GM21717 (cell line): Measurements from ENCODE around the gene RIN3.
"Not testable (repeated sequence)": the region's sequence is repeated elsewhere in the genome, so short reads cannot be mapped to it uniquely, and the experiment has no call there.

Experiments
- ATAC-seq: cut with Tn5 transposase; IDR thresholded peaks from one replicate; pipeline ENCODE4 v1.9.1; 2021; ENCODE audit warnings: mild to moderate bottlenecking, moderate library complexity; ENCODE audit not compliant: unreplicated experiment

Gene RIN3

GRCh38 chr14:92527721-92528120 lies 14.1 kb downstream of the RIN3 start:
- no peak for ATAC-seq

- ATAC-seq = no peak
Measured at GRCh38 chr14:92528486-92529100, 15.0 kb downstream of the RIN3 start.

- no peak for ATAC-seq
Measured at GRCh38 chr14:92529903-92530302, 16.3 kb downstream of the RIN3 start.

GRCh38 chr14:92531106-92531873 lies 17.7 kb downstream of the RIN3 start:
- no peak for ATAC-seq

GRCh38 chr14:92532490-92533163 lies 19.0 kb downstream of the RIN3 start:
- ATAC-seq = no peak

- ATAC-seq = no peak
Measured at GRCh38 chr14:92534932-92535643, 21.5 kb downstream of the RIN3 start.

GRCh38 chr14:92536231-92536630 lies 22.6 kb downstream of the RIN3 start:
- ATAC-seq = not testable (repeated sequence)

- ATAC-seq = peak; percentile 64
Measured at GRCh38 chr14:92538412-92538985, 24.9 kb downstream of the RIN3 start.

GRCh38 chr14:92539419-92539818 lies 25.8 kb downstream of the RIN3 start:
- no peak for ATAC-seq

GRCh38 chr14:92539875-92540274 lies 26.3 kb downstream of the RIN3 start:
- ATAC-seq = peak; percentile 47

GRCh38 chr14:92540472-92541048 lies 27.0 kb downstream of the RIN3 start:
- ATAC-seq = no peak

GRCh38 chr14:92542766-92543554 lies 29.4 kb downstream of the RIN3 start:
- ATAC-seq = no peak

- no peak for ATAC-seq
Measured at GRCh38 chr14:92544051-92544720, 30.6 kb downstream of the RIN3 start.

- ATAC-seq = no peak
Measured at GRCh38 chr14:92546347-92547053, 32.9 kb downstream of the RIN3 start.

GRCh38 chr14:92549105-92549858 lies 35.7 kb downstream of the RIN3 start:
- no peak for ATAC-seq

GRCh38 chr14:92549859-92550230 lies 36.3 kb downstream of the RIN3 start:
- no peak for ATAC-seq

- peak; percentile 52 for ATAC-seq
Measured at GRCh38 chr14:92551044-92551841, 37.7 kb downstream of the RIN3 start.
